T-cell (primary cell): Measurements from ENCODE around the gene NPHP4. TPM values are rescaled to one million over a fixed set of nuclear protein-coding genes. Genes with fewer than 3 reads are reported as not detected.

ENCODE experiments used
- ATAC-seq, 4 experiments: fragments of 200-7000 bp in 3 of 4; fragments of 150-1000 bp in 1 of 4; cut with Tn5 transposase; replicated peaks in 1 of 4; 1 replicate in 3 of 4; 2 replicates in 1 of 4; pipeline ENCODE4 v1.10.0; 2021; ENCODE audit warnings: moderate library complexity in 3 of 4, mild to moderate bottlenecking in 2 of 4, moderate number of reproducible peaks in 1 of 4
- CTCF ChIA-PET, 2 donors: fragments of 300-600 bp; sonication (Branson Sonifier 250); formaldehyde crosslinking; loops; one replicate each; lab custom pipeline; 2022; ENCODE audit warnings: antibody characterized with exemption in 2 of 2; lab: Charles Lee
- POLR2A ChIA-PET, 2 donors: fragments of 300-600 bp; sonication (Branson Sonifier 250); formaldehyde crosslinking; loops; one replicate each; lab custom pipeline; 2022; ENCODE audit warnings: antibody characterized with exemption in 2 of 2; lab: Charles Lee
- DNase-seq, 35 experiments: peaks; one replicate each; pipeline versions ENCODE4 v3.0.0 to v3.0.0-alpha.2; 2013 to 2023
- H3K27ac ChIP-seq: one replicate; pipeline ENCODE4 v1.5.1; 2013; ENCODE audit warnings: low read length
- H3K27me3 ChIP-seq, 2 experiments: replicated peaks in 1 of 2; 1 replicate in 1 of 2; 2 replicates in 1 of 2; pipeline versions ENCODE4 v1.6.1 to v1.7.0; 2013; ENCODE audit warnings: low read length in 1 of 2, mixed read lengths in 1 of 2; ENCODE audit not compliant: control insufficient read depth in 2 of 2, insufficient read depth in 2 of 2; ENCODE audit errors: extremely low read depth in 1 of 2
- H3K36me3 ChIP-seq, 2 donors: 1 replicate in 1 of 2; 2 replicates in 1 of 2; pipeline versions ENCODE4 v1.6.1 to v1.7.0; 2013; ENCODE audit warnings: low read length in 1 of 2; ENCODE audit not compliant: control insufficient read depth in 2 of 2, insufficient read depth in 1 of 2; ENCODE audit errors: extremely low read depth in 1 of 2
- H3K4me1 ChIP-seq, 2 experiments: 1 replicate in 1 of 2; 2 replicates in 1 of 2; pipeline versions ENCODE4 v1.6.1 to v1.7.0; 2013; ENCODE audit warnings: low read length in 2 of 2, mixed read lengths in 1 of 2; ENCODE audit not compliant: insufficient read depth in 2 of 2, control insufficient read depth in 1 of 2; ENCODE audit errors: extremely low read depth in 1 of 2
- H3K4me3 ChIP-seq, 2 donors: 1 replicate in 1 of 2; 2 replicates in 1 of 2; pipeline versions ENCODE4 v1.5.1 to v1.7.0; 2013; ENCODE audit warnings: mild to moderate bottlenecking in 2 of 2, low read length in 1 of 2, moderate library complexity in 1 of 2; ENCODE audit not compliant: control insufficient read depth in 1 of 2; ENCODE audit errors: extremely low read depth in 1 of 2
- H3K9me3 ChIP-seq: 2 replicates; pipeline ENCODE4 v1.7.0; 2013
- H3K27ac Mint-ChIP-seq, 2 donors: one replicate each; pipeline ENCODE4 v1.8.0; 2020 to 2021; ENCODE audit warnings: mild to moderate bottlenecking in 2 of 2, mixed read lengths in 2 of 2
- H3K27me3 Mint-ChIP-seq, 2 donors: one replicate each; pipeline ENCODE4 v1.8.0; 2021 to 2022; ENCODE audit warnings: mixed read lengths in 2 of 2
- H3K36me3 Mint-ChIP-seq: one replicate; pipeline ENCODE4 v1.8.0; 2021; ENCODE audit warnings: mixed read lengths
- H3K4me1 Mint-ChIP-seq, 3 donors: one replicate each; pipeline ENCODE4 v1.8.0; 2020 to 2022; ENCODE audit warnings: mixed read lengths in 3 of 3, mild to moderate bottlenecking in 1 of 3
- H3K4me3 Mint-ChIP-seq, 3 donors: one replicate each; pipeline ENCODE4 v1.8.0; 2020 to 2022; ENCODE audit warnings: mild to moderate bottlenecking in 3 of 3, mixed read lengths in 3 of 3, moderate library complexity in 3 of 3
- H3K9me3 Mint-ChIP-seq, 3 donors: one replicate each; pipeline ENCODE4 v1.8.0; 2020 to 2022; ENCODE audit warnings: mixed read lengths in 3 of 3
- WGBS: methylation state at CpG from one replicate; pipeline ENCODE4 v1.1.5; 2013; ENCODE audit warnings: missing lambda C conversion rate; ENCODE audit not compliant: insufficient coverage; 5-methylcytosine and 5-hydroxymethylcytosine counted together
- total RNA-seq, 35 experiments: library from RNA in 6 of 35; stranded (reverse) in 6 of 35; fragments of 120-200 nt in 1 of 35; gene quantifications; one replicate each; pipeline versions ENCODE4 v1.2.1 to v1.2.4 and lab custom pipeline; 2013 to 2026

The NPHP4 gene
- total RNA-seq, 5 donors from 2014 or later (not counting 1 experiment from before 2014, with no cell fraction given), result 9.0 to 10.5 (median 9.8) TPM

GRCh38 chr1:5834477-5835178 lies 157.6 kb downstream of the NPHP4 start:
- Mint-ChIP-seq H3K4me1 (peaks cover 0 to 6% (median 0%) of the 10 kb centered on the region in 3 donors), H3K4me3 (no peak overlapping the region), H3K27me3 (peaks cover 0 to 14% of the 10 kb centered on the region in 2 donors), H3K27ac (no peak overlapping the region), H3K9me3 (peaks cover 0 to under 1% (median 0%) of the 10 kb centered on the region in 3 donors), H3K36me3 (no peaks in the 10 kb centered on the region)
- ATAC-seq (no peak), DNase-seq (no peak)
- Histone ChIP-seq H3K4me3 (no peak overlapping the region), H3K27me3 (peaks cover 0 to 43% of the 10 kb centered on the region in 2 experiments), H3K4me1 (no peaks in the 10 kb centered on the region), H3K36me3 (no peaks in the 10 kb centered on the region), H3K9me3 (no peaks in the 10 kb centered on the region), H3K27ac (no peak overlapping the region)
- ChIA-PET POLR2A (no interaction called here), CTCF (no interaction called here)
- 88% methylated on average over 16 of the region's 32 CpGs for WGBS

- ChIA-PET POLR2A (no interaction called here), CTCF (no interaction called here)
- H3K36me3 Mint-ChIP-seq, result no peaks in the 10 kb centered on the region
- no peak overlapping the region for H3K4me3 ChIP-seq
- H3K27ac Mint-ChIP-seq, result no peak overlapping the region
- peaks cover 0 to 5% (median 0%) of the 10 kb centered on the region in 3 donors for H3K9me3 Mint-ChIP-seq
- H3K4me1 Mint-ChIP-seq, result peaks cover 0 to 6% (median 0%) of the 10 kb centered on the region in 3 donors
- no peak for ATAC-seq
- no peaks in the 10 kb centered on the region for H3K4me1 ChIP-seq
- no peak overlapping the region for H3K27ac ChIP-seq
- DNase-seq, result no peak
- peaks cover 0 to 14% of the 10 kb centered on the region in 2 donors for H3K27me3 Mint-ChIP-seq
- H3K9me3 ChIP-seq, result no peaks in the 10 kb centered on the region
- peaks cover 0 to 43% of the 10 kb centered on the region in 2 experiments for H3K27me3 ChIP-seq
- WGBS, result 83% methylated on average over 11 of the region's 14 CpGs
- H3K4me3 Mint-ChIP-seq, result no peak overlapping the region
- H3K36me3 ChIP-seq, result no peaks in the 10 kb centered on the region
Observed at GRCh38 chr1:5833911-5834310, 158.3 kb downstream of the NPHP4 start.

- H3K9me3 Mint-ChIP-seq, result peaks cover 0 to 5% (median 0%) of the 10 kb centered on the region in 3 donors
- ChIA-PET POLR2A (no interaction called here), CTCF (no interaction called here)
- no peak overlapping the region for H3K27ac ChIP-seq
- H3K36me3 Mint-ChIP-seq, result no peaks in the 10 kb centered on the region
- peaks cover 0 to 14% of the 10 kb centered on the region in 2 donors for H3K27me3 Mint-ChIP-seq
- no peaks in the 10 kb centered on the region for H3K36me3 ChIP-seq
- no peaks in the 10 kb centered on the region for H3K4me1 ChIP-seq
- H3K4me1 Mint-ChIP-seq, result peaks cover 0 to 6% (median 0%) of the 10 kb centered on the region in 3 donors
- H3K4me3 Mint-ChIP-seq, result no peak overlapping the region
- H3K27me3 ChIP-seq, result peaks cover 0 to 42% of the 10 kb centered on the region in 2 experiments
- WGBS, result 74% methylated on average over 35 of the region's 40 CpGs
- no peaks in the 10 kb centered on the region for H3K9me3 ChIP-seq
- no peak overlapping the region for H3K27ac Mint-ChIP-seq
- DNase-seq, result no peak
- H3K4me3 ChIP-seq, result no peak overlapping the region
- no peak for ATAC-seq
Observed at GRCh38 chr1:5832916-5833895, 159.0 kb downstream of the NPHP4 start.

GRCh38 chr1:5831600-5832335 lies 160.5 kb downstream of the NPHP4 start:
- peaks cover 3 to 12% of the 10 kb centered on the region in 2 donors for H3K27me3 Mint-ChIP-seq
- no peaks in the 10 kb centered on the region for H3K36me3 Mint-ChIP-seq
- Histone ChIP-seq H3K9me3 (no peaks in the 10 kb centered on the region), H3K27ac (no peak overlapping the region), H3K27me3 (peaks cover 0 to 41% of the 10 kb centered on the region in 2 experiments), H3K4me1 (no peaks in the 10 kb centered on the region), H3K36me3 (no peaks in the 10 kb centered on the region), H3K4me3 (no peak overlapping the region)
- ChIA-PET CTCF (no interaction called here), POLR2A (no interaction called here)
- 39% methylated on average over 7 of the region's 10 CpGs for WGBS
- no peak overlapping the region for H3K4me3 Mint-ChIP-seq
- no peak for DNase-seq
- peaks cover 0 to 6% (median 0%) of the 10 kb centered on the region in 3 donors for H3K4me1 Mint-ChIP-seq
- no peak for ATAC-seq
- H3K27ac Mint-ChIP-seq, result no peak overlapping the region
- H3K9me3 Mint-ChIP-seq, result peaks cover 0 to 5% (median 0%) of the 10 kb centered on the region in 3 donors

- peaks cover 0 to 3% (median 0%) of the 10 kb centered on the region in 3 donors for H3K4me1 Mint-ChIP-seq
- no peak for DNase-seq
- H3K9me3 ChIP-seq, result no peaks in the 10 kb centered on the region
- no peaks in the 10 kb centered on the region for H3K36me3 Mint-ChIP-seq
- H3K4me3 Mint-ChIP-seq, result no peak overlapping the region
- no peaks in the 10 kb centered on the region for H3K4me1 ChIP-seq
- H3K27ac Mint-ChIP-seq, result no peak overlapping the region
- H3K27me3 ChIP-seq, result peaks cover 0 to 41% of the 10 kb centered on the region in 2 experiments
- no peaks in the 10 kb centered on the region for H3K36me3 ChIP-seq
- 50% methylated on average over 20 of the region's 26 CpGs for WGBS
- H3K27me3 Mint-ChIP-seq, result peaks cover 3 to 8% of the 10 kb centered on the region in 2 donors
- H3K27ac ChIP-seq, result no peak overlapping the region
- no peak for ATAC-seq
- no peak overlapping the region for H3K4me3 ChIP-seq
- ChIA-PET POLR2A (no interaction called here), CTCF (no interaction called here)
- peaks cover 0 to 5% (median 0%) of the 10 kb centered on the region in 3 donors for H3K9me3 Mint-ChIP-seq
Observed at GRCh38 chr1:5830771-5831599, 161.2 kb downstream of the NPHP4 start.
